ENCODE results near the gene CACFD1. TPM values are rescaled to one million over a fixed set of nuclear protein-coding genes. Genes with fewer than 3 reads are reported as not detected.

The CACFD1 gene
- total RNA-seq, 1 donor from 2014 or later, result 13.1 TPM

DNA sequence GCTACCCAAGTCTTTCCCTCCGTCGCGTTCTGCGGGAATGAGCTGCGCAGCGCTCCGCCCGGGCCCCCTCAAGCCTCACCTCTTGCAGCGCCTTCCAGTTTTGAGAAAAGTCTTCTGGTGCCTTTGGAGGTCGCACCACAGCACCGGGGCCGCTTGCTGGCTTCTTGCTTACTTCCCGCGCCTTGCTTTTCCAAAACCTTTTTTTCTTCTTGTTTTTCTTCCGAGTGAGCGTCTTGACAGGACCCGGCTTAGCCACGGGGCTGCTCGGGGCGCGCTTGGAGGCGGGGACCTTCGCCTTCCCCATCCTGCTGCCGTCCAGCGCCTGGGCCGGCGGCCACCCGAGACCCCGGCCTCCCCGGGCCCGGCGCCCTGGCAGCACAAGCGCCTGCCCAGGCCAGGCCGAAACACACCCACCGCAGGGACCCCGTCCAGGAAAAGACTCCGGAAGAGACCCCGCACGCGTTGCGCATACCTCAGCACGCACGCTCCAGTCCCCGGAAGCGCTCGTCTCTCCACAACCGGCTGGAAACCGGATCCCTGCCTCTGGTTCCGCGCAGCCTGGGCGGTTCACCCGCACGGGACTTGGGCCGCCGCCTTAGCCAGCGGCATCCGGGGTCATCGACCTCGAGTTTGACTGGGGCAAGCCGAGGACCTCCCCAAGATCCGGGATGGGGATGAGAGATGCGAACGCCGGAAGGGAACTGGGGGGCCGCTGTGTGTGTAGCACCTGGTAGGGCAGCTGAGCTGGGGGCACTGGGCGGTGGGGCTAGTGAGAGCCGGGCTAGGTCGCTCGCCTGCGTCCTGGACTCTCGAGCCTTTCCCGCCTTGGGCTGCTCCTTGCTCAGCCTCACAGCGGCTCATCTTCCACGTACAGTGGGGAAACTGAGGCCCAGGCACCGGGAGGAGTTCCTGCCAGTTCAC is 42.0 kb upstream of the CACFD1 start, which contains the start of gene REXO4:
TSS of gene REXO4 (minus strand) at position 470 of the 921 bp plus-strand sequence. CDS start at position 304, 166 bp downstream.
- Histone ChIP-seq H3K4me1 (ENCODE audit: insufficient read depth, low read length) (peaks cover 6% of the 10 kb centered on the region), H3K27me3 (ENCODE audit: insufficient read depth, low read length) (no peaks in the 10 kb centered on the region), H3K4me3 (ENCODE audit: insufficient read depth, low read depth, low read length) (peak within 1 kb of the TSS; percentile 95), H2AFZ (ENCODE audit: low read depth, low read length) (peak within 1 kb of the TSS; percentile 93), H4K20me1 (ENCODE audit: insufficient read depth, low read length) (peaks cover 25% of the 10 kb centered on the region), H3K36me3 (ENCODE audit: insufficient read depth, low read length) (peaks cover 5% of the 10 kb centered on the region), H3K27ac (ENCODE audit: low read depth, low read length) (peak within 1 kb of the TSS; percentile 82), H3K4me2 (ENCODE audit: low read length) (peak within 1 kb of the TSS; percentile 85), H3K9me3 (ENCODE audit: insufficient read depth, low read depth, low read length) (no peaks in the 10 kb centered on the region), H3K9ac (ENCODE audit: low read length) (peak within 1 kb of the TSS; percentile 85), H3K79me2 (ENCODE audit: insufficient read depth, low read length) (peaks cover 50% of the 10 kb centered on the region)
- FAIRE-seq (no peak), DNase-seq (ENCODE audit: low read depth) (peak; percentile 81)
- H3K27me3 Mint-ChIP-seq (ENCODE audit: low read depth, unreplicated experiment), result no peaks in the 10 kb centered on the region
- peaks cover 10% of the 10 kb centered on the region for H3K36me3 Mint-ChIP-seq (ENCODE audit: low read depth, unreplicated experiment)
- TF ChIP-seq CTCF (IDR thresholded peaks at IDR 0.05; ENCODE audit: insufficient read depth, low read depth, low read length) (no peak), EZH2 (IDR thresholded peaks at IDR 0.05; ENCODE audit: insufficient read depth, low read length) (no peak)
- peak within 1 kb of the TSS; percentile 93 for H3K4me3 Mint-ChIP-seq (ENCODE audit: unreplicated experiment)
- peaks cover 10% of the 10 kb centered on the region for H3K4me1 Mint-ChIP-seq (ENCODE audit: low read depth, unreplicated experiment)
- no peaks in the 10 kb centered on the region for H3K9me3 Mint-ChIP-seq (ENCODE audit: unreplicated experiment)
- peak within 1 kb of the TSS; percentile 80 for H3K27ac Mint-ChIP-seq (ENCODE audit: unreplicated experiment)

DNA sequence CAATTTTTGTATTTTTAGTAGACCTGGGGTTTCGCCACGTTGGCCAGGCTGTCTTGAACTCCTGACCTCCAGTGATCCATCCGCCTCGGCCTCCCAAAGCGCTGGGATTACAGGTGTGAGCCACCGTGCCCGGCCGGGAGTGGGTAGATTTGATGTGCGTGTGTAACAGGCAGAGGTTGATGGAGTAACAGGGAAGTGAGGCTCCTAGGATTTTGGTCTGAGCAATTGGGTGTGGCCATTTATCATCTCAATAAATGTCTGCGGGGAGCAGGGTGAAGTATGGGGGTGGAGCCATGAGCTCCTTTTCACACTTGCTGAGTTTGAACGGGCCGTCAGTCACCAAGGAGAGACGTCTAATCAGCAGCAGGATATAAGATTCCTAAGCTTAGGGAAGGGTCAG is 40.8 kb upstream of the CACFD1 start:
- peaks cover 39% of the 10 kb centered on the region for H3K79me2 ChIP-seq (ENCODE audit: insufficient read depth, low read length)
- no peaks in the 10 kb centered on the region for H3K36me3 ChIP-seq (ENCODE audit: insufficient read depth, low read length)
- no peaks in the 10 kb centered on the region for H3K9me3 ChIP-seq (ENCODE audit: insufficient read depth, low read depth, low read length)
- H4K20me1 ChIP-seq (ENCODE audit: insufficient read depth, low read length), result peaks cover 15% of the 10 kb centered on the region
- peak overlapping the region; percentile 85 for H3K4me2 ChIP-seq (ENCODE audit: low read length)
- Mint-ChIP-seq H3K27me3 (ENCODE audit: low read depth, unreplicated experiment) (no peaks in the 10 kb centered on the region), H3K4me3 (ENCODE audit: unreplicated experiment) (peak overlapping the region; percentile 93), H3K9me3 (ENCODE audit: unreplicated experiment) (no peaks in the 10 kb centered on the region), H3K4me1 (ENCODE audit: low read depth, unreplicated experiment) (peaks cover 10% of the 10 kb centered on the region), H3K36me3 (ENCODE audit: low read depth, unreplicated experiment) (peaks cover 5% of the 10 kb centered on the region), H3K27ac (ENCODE audit: unreplicated experiment) (no peak overlapping the region)
- H3K4me1 ChIP-seq (ENCODE audit: insufficient read depth, low read length), result peaks cover 6% of the 10 kb centered on the region
- no peak overlapping the region for H3K4me3 ChIP-seq (ENCODE audit: insufficient read depth, low read depth, low read length)
- H2AFZ ChIP-seq (ENCODE audit: low read depth, low read length), result no peak overlapping the region
- TF ChIP-seq CTCF (IDR thresholded peaks at IDR 0.05; ENCODE audit: insufficient read depth, low read depth, low read length) (no peak), EZH2 (IDR thresholded peaks at IDR 0.05; ENCODE audit: insufficient read depth, low read length) (no peak)
- no peak overlapping the region for H3K27ac ChIP-seq (ENCODE audit: low read depth, low read length)
- no peaks in the 10 kb centered on the region for H3K27me3 ChIP-seq (ENCODE audit: insufficient read depth, low read length)
- FAIRE-seq (no peak), DNase-seq (ENCODE audit: low read depth) (no peak)
- H3K9ac ChIP-seq (ENCODE audit: low read length), result no peak overlapping the region
